CD4-positive, alpha-beta T cell treated with Interleukin-17A for 4 hours (primary cell): ENCODE results near the gene ITGA7.

ENCODE experiments used
- DNase-seq: peaks from one replicate; pipeline ENCODE4 v3.0.0-alpha.2; 2020; ENCODE audit warnings: mixed read lengths

ITGA7 gene

GRCh38 chr12:55699471-55700055, 8.1 kb downstream of the ITGA7 start:
- DNase-seq, result no peak

GRCh38 chr12:55698965-55699364, 8.7 kb downstream of the ITGA7 start:
- no peak for DNase-seq

- DNase-seq, result no peak
Measured at GRCh38 chr12:55698241-55698955, 9.3 kb downstream of the ITGA7 start.

GRCh38 chr12:55697686-55698085, 10.0 kb downstream of the ITGA7 start:
- no peak for DNase-seq

GRCh38 chr12:55696796-55697462, 10.8 kb downstream of the ITGA7 start:
- no peak for DNase-seq

- DNase-seq, result no peak
Measured at GRCh38 chr12:55696141-55696540, 11.6 kb downstream of the ITGA7 start.

GRCh38 chr12:55695349-55695748, 12.4 kb downstream of the ITGA7 start:
- no peak for DNase-seq

- no peak for DNase-seq
Measured at GRCh38 chr12:55694651-55695050, 13.1 kb downstream of the ITGA7 start.

GRCh38 chr12:55694188-55694515, 13.6 kb downstream of the ITGA7 start:
- DNase-seq, result no peak

- DNase-seq, result no peak
Measured at GRCh38 chr12:55693323-55694187, 14.1 kb downstream of the ITGA7 start.

GRCh38 chr12:55692631-55693322, 14.9 kb downstream of the ITGA7 start:
- no peak for DNase-seq

- no peak for DNase-seq
Measured at GRCh38 chr12:55688716-55689655, 18.7 kb downstream of the ITGA7 start.

GRCh38 chr12:55687746-55688145, 20.0 kb downstream of the ITGA7 start:
- no peak for DNase-seq

- DNase-seq, result no peak
Measured at GRCh38 chr12:55686366-55687010, 21.2 kb downstream of the ITGA7 start.

- DNase-seq, result no peak
Measured at GRCh38 chr12:55685671-55686070, 22.0 kb downstream of the ITGA7 start.

- no peak for DNase-seq
Measured at GRCh38 chr12:55684761-55685370, 22.8 kb downstream of the ITGA7 start.

- no peak for DNase-seq
Measured at GRCh38 chr12:55683676-55684075, 24.0 kb downstream of the ITGA7 start.

GRCh38 chr12:55682087-55682796, 25.5 kb downstream of the ITGA7 start:
- DNase-seq, result no peak

GRCh38 chr12:55681142-55682077, 26.3 kb downstream of the ITGA7 start:
- no peak for DNase-seq
